Fibroblast of skin of left quadriceps (primary cell): ENCODE results near the gene RTP3.
"Not testable (repeated sequence)": the region's sequence is repeated elsewhere in the genome, so short reads cannot be mapped to it uniquely, and the experiment has no call there.

Experiments
- DNase-seq, 2 experiments: peaks; one replicate each; pipeline ENCODE4 v3.0.0-alpha.2; 2013; ENCODE audit warnings: low read depth in 2 of 2

Gene RTP3

DNA sequence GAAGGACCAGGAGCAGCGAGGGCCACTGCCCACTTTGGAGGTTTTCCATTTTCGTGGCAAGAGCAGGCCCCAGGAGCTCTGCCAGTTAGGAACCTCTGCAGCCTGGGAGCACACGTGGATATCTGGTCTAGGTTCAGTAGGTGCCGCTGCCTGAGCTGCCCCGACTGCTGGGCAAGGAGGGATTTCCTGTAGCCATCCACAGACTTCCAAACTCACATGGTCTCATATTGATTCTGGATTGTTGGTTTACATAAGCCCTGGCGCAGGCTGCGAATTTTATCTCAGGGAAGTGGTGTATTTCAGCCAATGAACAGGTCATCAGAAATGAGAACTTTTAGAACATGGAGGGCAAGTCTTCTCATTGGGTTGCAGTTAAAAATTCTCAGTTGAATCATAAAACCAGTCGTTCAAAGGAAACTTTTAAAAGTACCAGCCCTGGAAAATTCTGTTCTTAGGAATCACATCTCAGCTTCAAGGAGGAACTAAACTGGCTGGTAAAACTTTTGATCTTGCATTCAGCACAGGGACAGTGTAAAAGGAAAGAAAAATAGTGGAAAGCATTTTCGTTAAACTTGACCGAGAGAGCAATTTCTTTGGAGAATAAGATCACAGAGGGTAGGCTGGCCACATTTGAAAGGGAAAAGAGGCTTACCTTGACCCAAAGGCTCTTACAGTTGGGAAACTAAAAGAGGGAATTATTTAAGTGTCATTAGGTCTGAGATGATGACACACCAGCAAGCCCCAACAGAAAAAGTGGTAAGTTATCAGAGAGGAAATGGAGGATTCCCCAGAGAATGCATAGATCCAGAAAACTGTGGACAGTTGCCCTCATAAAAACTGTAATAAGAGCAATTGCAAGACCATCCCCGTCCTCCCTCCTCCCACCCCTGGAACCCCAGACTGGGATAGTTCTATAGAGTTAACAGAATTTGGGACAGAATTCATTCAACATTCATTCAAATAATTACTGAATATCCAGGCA is 6.4 kb upstream of the RTP3 start:
- DNase-seq: no peak

- no peak for DNase-seq
These were observed 4.8 kb upstream of the RTP3 start for GRCh38 chr3:46492890-46493547.

DNA sequence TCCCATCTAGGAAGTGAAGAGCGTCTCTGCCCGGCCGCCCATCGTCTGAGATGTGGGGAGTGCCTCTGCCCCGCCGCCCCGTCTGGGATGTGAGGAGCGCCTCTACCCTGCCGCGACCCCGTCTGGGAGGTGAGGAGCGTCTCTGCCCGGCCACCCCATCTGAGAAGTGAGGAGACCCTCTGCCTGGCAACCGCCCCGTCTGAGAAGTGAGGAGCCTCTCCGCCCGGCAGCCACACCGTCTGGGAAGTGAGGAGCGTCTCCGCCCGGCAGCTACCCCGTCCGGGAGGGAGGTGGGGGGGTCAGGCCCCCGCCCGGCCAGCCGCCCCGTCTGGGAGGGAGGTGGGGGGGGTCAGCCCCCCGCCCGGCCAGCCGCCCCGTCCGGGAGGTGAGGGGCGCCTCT is 3.3 kb upstream of the RTP3 start:
- not testable (repeated sequence) for DNase-seq

GRCh38 chr3:46495901-46496456 is 1.8 kb upstream of the RTP3 start:
- DNase-seq: peak; percentile 39 to 40

GRCh38 chr3:46496746-46497555 is 825 bp upstream of the RTP3 start:
- no peak for DNase-seq

- DNase-seq: no peak
These were observed 1.2 kb downstream of the RTP3 start for GRCh38 chr3:46498916-46499519.

DNA sequence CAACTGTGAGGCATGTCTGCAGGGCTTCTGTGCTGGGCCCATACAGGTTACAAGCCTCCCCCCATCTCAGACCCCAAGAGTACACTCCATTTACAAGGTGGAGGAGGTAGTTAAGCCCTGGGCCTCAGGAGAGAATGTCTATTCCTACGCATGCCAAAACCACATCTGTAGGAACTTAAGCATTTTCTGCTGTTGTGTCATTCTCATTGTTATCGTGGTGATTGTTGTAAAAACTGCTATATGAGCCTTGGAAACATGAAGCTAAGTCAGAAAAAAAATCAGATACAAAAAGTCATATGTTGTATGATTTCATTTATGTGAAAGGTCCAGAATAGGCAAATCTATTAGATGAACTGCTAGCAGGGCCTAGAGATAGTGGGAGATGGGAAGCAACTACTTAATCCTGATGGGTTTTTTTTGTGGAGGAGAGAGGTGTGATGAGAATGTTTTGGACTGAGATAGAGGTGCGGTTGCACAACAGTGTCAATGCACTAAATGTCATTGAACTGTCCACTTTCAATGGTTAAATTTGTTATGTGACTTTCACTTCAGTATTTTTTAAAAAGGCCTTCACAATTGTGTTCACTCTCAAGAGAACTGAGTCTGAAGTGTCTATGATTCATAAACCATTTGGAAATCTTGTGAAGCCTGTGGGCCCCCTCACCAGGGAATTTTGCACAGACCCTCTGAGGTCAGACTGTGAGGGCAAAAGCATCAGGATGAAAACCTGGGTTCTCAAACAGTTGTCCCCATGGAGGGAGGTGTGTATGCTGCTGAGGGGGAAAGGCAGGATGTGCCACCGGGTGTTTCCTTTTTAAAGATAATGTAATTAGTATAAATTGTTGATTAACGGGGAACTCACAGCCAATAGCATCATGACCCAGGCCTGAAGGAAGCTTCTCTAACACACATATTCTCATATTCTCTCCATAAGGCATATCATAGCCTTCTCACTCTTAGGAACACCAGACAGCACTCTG is 3.2 kb downstream of the RTP3 start:
- peak; percentile 43 to 58 for DNase-seq

- peak; percentile 46 to 48 for DNase-seq
These were observed 3.9 kb downstream of the RTP3 start for GRCh38 chr3:46501702-46502101.

- no peak for DNase-seq
These were observed 5.6 kb downstream of the RTP3 start for GRCh38 chr3:46503200-46503874.

GRCh38 chr3:46504789-46505188 is 7.0 kb downstream of the RTP3 start:
- no peak for DNase-seq

- DNase-seq: no peak
These were observed 8.2 kb downstream of the RTP3 start for GRCh38 chr3:46505953-46506352.

GRCh38 chr3:46506526-46506925 is 8.8 kb downstream of the RTP3 start:
- DNase-seq: no peak

DNA sequence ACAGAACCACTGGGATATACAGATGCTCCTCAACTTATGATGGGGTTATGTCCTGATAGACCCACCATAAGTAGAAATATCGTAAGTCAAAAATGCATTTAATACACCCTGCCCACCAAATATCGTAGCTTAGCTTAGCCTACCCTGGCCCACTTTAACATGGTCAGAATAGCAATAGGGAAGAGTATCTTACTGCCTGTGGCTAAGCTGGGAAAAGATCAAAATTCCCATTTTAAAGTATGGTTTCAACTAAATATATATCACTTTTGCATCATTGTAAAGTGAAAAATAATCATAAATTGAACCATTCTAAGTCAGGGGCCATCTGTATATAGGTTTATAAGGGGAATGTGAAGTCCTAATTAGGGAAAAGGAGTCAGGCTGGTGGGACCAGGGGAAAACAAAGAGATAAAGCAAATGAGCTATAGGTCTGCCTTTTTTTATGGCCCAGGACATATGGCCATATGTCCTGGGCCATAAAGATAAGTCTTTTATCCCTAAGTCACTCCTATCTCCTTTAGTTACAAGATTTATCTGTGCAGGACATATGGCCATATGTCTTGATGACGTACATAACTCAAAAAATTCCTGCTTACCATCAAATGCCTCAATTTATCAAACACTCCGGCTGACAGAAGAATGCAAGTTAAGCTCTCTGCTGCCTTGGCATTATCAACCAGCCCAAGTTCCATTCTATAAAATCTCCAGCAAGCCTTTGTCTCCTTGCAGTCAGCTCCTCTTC is 11.2 kb downstream of the RTP3 start:
- no peak for DNase-seq

DNA sequence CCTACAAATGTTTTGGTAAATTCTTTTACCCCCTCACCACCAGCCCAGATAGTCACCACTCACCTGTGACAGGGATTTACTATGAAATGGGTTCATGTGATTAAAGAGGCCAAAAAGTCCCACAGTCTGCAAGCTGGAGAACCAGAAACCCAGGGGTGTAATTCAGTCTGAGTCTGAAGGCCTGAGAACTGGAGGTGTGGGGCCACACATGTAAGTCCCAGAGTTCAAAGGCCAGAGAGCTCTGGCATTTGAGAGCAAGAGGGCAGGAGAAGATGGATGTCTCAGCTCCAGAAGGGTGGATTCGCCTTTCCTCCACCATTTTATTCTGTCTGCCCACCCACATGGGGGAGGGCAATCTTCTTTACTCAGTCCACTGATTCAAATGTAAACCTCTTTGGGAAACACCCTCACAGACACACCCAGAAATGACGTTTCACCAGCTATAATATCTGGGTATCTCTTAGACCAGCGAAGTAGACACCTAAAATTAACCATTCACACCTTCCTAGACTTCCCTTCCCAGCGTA is 11.9 kb downstream of the RTP3 start:
- DNase-seq: no peak

DNA sequence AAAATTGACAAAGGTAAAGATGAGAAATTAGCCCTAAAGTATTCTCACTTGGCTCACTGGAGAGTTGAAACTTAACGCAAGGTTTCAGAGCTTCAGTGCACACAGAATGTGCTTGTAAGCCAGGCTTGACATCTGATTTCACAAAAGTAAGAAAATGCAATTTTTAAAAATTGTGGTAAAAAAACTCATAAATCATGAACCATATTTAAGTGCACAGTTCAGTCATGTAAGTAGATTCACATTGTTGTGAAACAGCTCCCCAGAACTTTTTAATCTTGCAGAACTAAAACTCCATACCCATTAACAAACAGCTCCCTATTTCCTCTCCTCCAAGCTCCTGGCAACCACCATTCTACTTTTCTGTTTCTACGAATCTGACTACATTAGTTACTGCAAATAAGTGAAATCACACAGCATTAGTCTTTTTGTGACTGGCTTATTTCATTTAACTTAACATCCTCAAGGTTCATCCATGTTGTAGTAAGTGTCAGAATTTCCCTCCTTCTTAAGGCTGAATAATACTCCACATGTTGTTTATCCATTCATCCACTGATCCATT is 14.5 kb downstream of the RTP3 start:
- DNase-seq: no peak

DNA sequence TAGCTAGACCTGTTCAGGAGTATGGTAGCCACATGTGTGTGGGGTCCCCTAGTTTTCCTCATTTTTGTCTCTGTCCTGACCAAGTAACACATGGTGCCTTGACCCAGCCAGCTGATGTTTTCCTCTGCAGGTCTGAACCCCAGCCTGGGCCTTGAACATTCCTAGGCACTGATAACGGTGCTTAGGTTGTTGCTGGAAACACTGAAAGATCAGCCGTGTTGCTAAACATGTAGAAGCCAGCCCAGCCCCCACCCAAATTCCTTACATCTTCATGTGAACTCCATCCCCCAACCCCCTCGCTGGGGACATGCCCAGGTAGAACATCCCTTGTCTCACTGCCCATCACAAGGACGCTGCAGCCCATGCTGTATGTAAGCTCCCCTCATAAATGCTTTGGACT is 18.7 kb downstream of the RTP3 start:
- no peak for DNase-seq

GRCh38 chr3:46517016-46517783 is 19.4 kb downstream of the RTP3 start:
- no peak for DNase-seq

GRCh38 chr3:46517784-46518181 is 20.0 kb downstream of the RTP3 start:
- no peak for DNase-seq
